T-helper 1 cell (primary cell): ENCODE data around the gene CCNJ.
A peak's percentile ranks its signal among the peaks of the same experiment; 100 is the strongest.

ENCODE experiments used
- DNase-seq, 5 donors: peaks; one replicate each; pipeline ENCODE4 v3.0.0-alpha.2; 2012 to 2020

The CCNJ gene

GRCh38 chr10:96056787-96057186 lies 13.4 kb downstream of the CCNJ start:
- DNase-seq = no peak

DNA sequence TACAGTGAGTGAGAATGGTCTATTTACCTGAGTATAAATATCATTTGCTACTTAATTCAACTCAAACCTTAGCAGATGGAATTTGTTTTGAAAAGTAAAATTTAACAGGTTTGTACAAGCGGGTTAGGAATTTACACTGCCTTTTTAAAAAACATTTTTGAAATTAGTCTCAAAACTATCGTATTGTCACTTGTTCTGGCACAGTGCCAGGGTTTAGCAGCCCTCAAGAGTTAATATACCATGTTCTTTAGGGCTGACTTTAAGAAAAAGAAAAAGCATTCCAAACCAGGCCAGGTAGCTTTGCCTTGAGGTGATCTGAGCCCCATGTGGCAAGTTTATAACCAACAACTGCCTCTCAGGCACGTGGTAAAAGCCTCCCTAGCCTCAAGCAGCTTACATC lies 17.8 kb downstream of the CCNJ start:
- no peak for DNase-seq

DNA sequence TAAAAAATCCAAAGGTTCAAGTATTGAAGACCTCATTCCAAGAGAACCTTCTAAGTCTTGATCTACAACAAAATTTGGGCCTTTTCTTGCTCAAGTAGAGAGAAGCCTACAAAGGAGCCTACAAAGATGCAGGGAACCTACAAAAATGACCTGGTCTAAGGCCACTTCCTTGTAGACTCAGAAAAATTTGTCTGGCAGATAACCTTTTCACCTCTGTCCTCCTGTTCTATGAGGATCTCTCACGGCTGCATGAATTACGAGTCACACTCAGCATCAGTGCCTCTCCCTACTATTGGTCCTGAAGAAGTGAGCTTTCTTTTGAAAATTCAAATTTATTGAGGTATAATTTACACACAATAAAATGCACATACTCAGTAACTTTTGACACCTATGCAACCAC lies 29.3 kb downstream of the CCNJ start:
- DNase-seq = no peak

DNA sequence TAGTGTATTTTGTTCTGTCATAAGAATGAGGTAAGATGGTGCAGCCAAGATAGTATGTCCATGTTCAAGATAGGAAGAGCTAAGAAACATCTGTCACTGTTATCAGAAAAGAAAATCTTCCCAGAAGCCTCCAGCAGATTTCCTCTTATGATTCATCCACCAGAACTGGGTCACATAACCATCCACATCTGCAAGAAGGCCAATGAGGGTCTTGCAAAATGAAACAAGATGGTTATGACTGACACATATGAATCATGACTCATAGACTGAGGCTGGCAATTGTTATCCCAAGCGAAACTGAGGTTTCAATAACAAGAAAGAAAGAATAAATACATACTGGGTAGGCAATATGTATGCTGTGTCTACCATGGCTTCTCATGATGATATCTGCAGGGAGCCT lies 30.3 kb downstream of the CCNJ start:
- peak in 1 of 5 donors; percentile 81 for DNase-seq

- no peak for DNase-seq
Measured at GRCh38 chr10:96074776-96075175, 31.4 kb downstream of the CCNJ start.

DNA sequence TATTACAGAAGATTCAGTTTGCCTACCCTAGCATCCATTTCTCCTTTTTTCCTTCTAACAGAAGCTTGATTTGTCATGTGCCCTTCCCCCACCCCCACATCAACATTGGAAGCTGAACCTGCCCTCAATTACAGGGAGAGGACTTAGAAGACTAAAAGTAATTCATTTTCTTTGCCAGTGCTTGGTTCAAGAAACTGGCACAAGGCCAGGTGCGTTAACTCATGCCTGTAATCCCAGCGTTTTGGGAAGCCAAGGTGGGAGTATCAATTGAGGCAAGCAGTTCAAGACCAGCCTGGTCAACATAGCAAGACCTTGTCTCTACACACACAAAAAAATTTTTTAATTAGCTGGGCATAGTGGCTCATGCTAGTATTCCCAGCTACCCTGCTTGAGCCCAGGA lies 32.6 kb downstream of the CCNJ start:
- no peak for DNase-seq

- no peak for DNase-seq
Measured at GRCh38 chr10:96077156-96077555, 33.8 kb downstream of the CCNJ start.

GRCh38 chr10:96082153-96082552 lies 38.8 kb downstream of the CCNJ start:
- no peak for DNase-seq

GRCh38 chr10:96082748-96083147 lies 39.4 kb downstream of the CCNJ start:
- DNase-seq = no peak

GRCh38 chr10:96089116-96089515 lies 45.7 kb downstream of the CCNJ start:
- no peak for DNase-seq

- DNase-seq = peak; percentile 76 to 97 (median 84)
Measured at GRCh38 chr10:96089670-96090462, 46.5 kb downstream of the CCNJ start.

DNA sequence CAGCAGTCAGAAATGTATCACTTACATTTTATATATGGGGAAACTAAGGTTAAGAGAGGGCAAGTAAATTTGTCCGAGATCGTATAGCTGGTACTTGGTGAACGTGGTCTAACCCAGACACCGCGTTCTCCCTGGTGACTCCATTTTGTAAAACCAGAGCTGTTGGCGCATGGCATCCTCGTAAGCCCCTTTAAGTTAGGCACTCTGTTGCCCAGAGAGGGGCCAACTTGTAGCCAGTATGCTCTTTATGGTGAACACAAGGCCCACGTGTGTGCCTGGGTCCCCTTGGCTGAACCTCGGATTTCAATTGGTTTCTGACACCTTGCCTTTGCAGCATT lies 47.0 kb downstream of the CCNJ start:
- no peak for DNase-seq

- no peak for DNase-seq
Measured at GRCh38 chr10:96092999-96093767, 49.8 kb downstream of the CCNJ start.

- no peak for DNase-seq
Measured at GRCh38 chr10:96093948-96094347, 50.6 kb downstream of the CCNJ start.

DNA sequence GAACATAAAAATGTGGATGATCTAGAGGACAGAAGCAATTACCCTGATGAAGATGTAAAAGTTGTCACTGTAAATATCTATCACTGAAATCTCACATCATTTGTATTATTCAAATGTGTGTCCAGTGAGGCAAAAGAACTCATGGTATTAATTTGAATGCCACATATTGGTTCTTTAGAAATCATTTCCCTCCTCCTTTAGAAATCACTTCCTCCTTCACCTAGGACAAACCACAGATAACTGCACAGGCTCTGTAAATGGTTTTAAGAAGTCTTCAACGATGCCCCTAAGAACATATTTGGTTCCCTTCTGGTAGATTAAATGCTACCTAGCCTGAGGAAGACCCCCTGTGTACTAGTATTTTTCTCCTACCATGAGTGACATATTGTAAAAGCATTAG lies 53.6 kb downstream of the CCNJ start:
- no peak for DNase-seq

GRCh38 chr10:96097865-96098264 lies 54.5 kb downstream of the CCNJ start:
- DNase-seq = no peak

DNA sequence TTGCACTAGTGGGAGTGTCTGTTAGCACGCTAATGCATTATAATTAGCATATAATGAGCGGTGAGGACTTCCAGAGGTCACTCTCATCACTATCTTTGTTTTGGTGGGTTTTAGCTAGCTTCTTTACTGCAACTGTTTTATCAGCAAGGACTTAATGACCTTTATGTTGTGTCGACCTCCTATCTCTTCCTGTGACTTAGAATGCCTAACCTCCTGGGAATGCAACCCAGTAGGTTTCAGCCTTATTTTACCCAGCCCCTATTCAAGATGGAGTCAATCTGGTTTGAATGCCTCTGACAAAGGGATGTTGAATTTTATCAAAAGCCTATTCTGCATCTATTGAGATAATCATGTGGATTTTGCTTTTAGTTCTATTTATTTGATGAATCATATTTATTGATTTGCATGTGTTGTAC lies 64.2 kb downstream of the CCNJ start:
- DNase-seq = no peak
